Hepatocyte (in vitro differentiated cells): Measurements from ENCODE around the gene RGS3.

Experiments used
- EZH2phosphoT487 ChIP-seq: fragments of 200-600 bp; sonication (generic); IDR thresholded peaks from one replicate; pipeline ENCODE4 v1.6.1; 2018; ENCODE audit warnings: antibody characterized with exemption, mild to moderate bottlenecking, low read depth, moderate library complexity; ENCODE audit not compliant: unreplicated experiment, severe bottlenecking
- TF ChIP-seq, protein P1 (sequence below): fragments of 200-600 bp; sonication (generic); IDR thresholded peaks from 2 replicates; pipeline ENCODE4 v1.5.1; 2016; ENCODE audit warnings: antibody characterized with exemption, mild to moderate bottlenecking; ENCODE audit not compliant: poor library complexity

DNA sequence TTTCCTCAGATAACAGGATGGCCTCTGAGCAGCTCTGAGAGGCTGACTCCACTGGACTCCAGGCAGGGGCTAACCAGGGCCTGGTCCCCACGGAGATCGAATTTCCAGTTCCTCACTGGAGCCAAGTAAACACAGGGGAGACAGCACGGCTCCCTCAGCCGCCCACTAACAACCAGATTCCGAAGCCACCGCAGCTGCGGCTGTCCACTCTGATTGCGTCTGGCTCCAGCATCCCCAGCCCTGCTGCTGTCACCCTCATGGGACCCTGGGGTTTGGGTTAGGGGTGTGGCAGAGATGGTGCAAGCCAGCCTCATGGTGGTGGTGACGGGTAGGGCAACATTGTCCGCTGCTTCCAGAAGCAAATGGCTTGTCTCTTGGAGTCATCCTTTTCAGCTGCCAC lies 172.6 kb downstream of the RGS3 start:
- no peak for TF ChIP-seq EZH2phosphoT487
- TF ChIP-seq, protein P1, sequence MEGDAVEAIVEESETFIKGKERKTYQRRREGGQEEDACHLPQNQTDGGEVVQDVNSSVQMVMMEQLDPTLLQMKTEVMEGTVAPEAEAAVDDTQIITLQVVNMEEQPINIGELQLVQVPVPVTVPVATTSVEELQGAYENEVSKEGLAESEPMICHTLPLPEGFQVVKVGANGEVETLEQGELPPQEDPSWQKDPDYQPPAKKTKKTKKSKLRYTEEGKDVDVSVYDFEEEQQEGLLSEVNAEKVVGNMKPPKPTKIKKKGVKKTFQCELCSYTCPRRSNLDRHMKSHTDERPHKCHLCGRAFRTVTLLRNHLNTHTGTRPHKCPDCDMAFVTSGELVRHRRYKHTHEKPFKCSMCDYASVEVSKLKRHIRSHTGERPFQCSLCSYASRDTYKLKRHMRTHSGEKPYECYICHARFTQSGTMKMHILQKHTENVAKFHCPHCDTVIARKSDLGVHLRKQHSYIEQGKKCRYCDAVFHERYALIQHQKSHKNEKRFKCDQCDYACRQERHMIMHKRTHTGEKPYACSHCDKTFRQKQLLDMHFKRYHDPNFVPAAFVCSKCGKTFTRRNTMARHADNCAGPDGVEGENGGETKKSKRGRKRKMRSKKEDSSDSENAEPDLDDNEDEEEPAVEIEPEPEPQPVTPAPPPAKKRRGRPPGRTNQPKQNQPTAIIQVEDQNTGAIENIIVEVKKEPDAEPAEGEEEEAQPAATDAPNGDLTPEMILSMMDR = no peak
